Naive B cell (primary cell): ENCODE data around the gene NEK1. TPM values are rescaled to one million over a fixed set of nuclear protein-coding genes. Genes with fewer than 3 reads are reported as not detected.
"Not testable (repeated sequence)": the region's sequence is repeated elsewhere in the genome, so short reads cannot be mapped to it uniquely, and the experiment has no call there.

Experiments
- ATAC-seq, 2 donors: fragments of 150-1000 bp; cut with Tn5 transposase; 2 replicates each; pipeline ENCODE4 v1.10.0; 2021; ENCODE audit warnings: low read depth in 2 of 2, mild to moderate bottlenecking in 2 of 2, moderate library complexity in 2 of 2
- DNase-seq: peaks from one replicate; pipeline ENCODE4 v3.0.0; 2022
- H3K27ac Mint-ChIP-seq, 6 donors: one replicate each; pipeline ENCODE4 v1.8.0; 2020 to 2022; ENCODE audit warnings: mild to moderate bottlenecking in 6 of 6, mixed read lengths in 6 of 6, moderate library complexity in 5 of 6, inconsistent platforms in 2 of 6
- H3K27me3 Mint-ChIP-seq, 3 donors: one replicate each; pipeline ENCODE4 v1.8.0; 2021 to 2022; ENCODE audit warnings: mixed read lengths in 3 of 3, mild to moderate bottlenecking in 1 of 3
- H3K36me3 Mint-ChIP-seq, 2 donors: one replicate each; pipeline ENCODE4 v1.8.0; 2020 to 2022; ENCODE audit warnings: mixed read lengths in 2 of 2, inconsistent platforms in 1 of 2, mild to moderate bottlenecking in 1 of 2
- H3K4me1 Mint-ChIP-seq, 3 donors: one replicate each; pipeline ENCODE4 v1.8.0; 2020 to 2022; ENCODE audit warnings: mixed read lengths in 3 of 3, inconsistent platforms in 1 of 3, mild to moderate bottlenecking in 1 of 3, moderate library complexity in 1 of 3
- H3K4me3 Mint-ChIP-seq, 8 donors: one replicate each; pipeline ENCODE4 v1.8.0; 2020 to 2022; ENCODE audit warnings: mild to moderate bottlenecking in 8 of 8, mixed read lengths in 8 of 8, moderate library complexity in 8 of 8, inconsistent platforms in 2 of 8
- H3K9me3 Mint-ChIP-seq, 7 donors: one replicate each; pipeline ENCODE4 v1.8.0; 2020 to 2022; ENCODE audit warnings: mixed read lengths in 7 of 7, mild to moderate bottlenecking in 5 of 7, inconsistent platforms in 2 of 7, moderate library complexity in 1 of 7
- polyA plus RNA-seq, 6 donors: library from polyadenylated mRNA; unstranded; fragments of 300-500 nt; fragmentation: Illumina TruSeq; gene quantifications; one replicate each; pipeline ENCODE4 v1.2.3, GENCODE V29; 2021; ENCODE audit warnings: low read depth in 6 of 6

NEK1 gene
- polyA plus RNA-seq, 6 donors from 2014 or later: 10.0 to 15.4 (median 13.0) TPM

DNA sequence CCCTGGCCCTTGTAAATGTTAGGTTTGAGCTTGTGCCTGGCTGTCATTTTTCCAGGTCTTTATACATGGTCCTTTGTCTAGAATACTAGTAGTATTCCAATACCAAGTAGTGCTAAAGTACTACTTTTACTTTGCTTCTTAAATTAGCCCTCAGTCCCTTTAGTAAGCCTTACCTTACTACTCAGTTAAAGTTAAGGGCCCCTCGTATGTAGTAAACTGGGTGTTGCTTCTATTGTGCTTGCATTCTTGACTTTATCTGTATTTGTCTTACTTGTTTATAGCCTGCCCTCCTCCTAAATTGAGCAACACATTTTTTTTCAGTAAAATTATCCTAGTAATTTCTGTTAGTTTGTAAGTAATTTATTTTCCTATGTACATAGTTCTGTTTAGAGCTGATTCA, 33.2 kb upstream of the NEK1 start:
- DNase-seq: no peak
- peaks cover 0 to 11% of the 10 kb centered on the region in 2 donors for H3K36me3 Mint-ChIP-seq
- no peaks in the 10 kb centered on the region for H3K9me3 Mint-ChIP-seq
- H3K27ac Mint-ChIP-seq: peak overlapping the region in 1 of 6 donors; percentile 28
- peaks cover 0 to 5% (median 3%) of the 10 kb centered on the region in 3 donors for H3K4me1 Mint-ChIP-seq
- no peak overlapping the region for H3K4me3 Mint-ChIP-seq
- ATAC-seq: no peak
- H3K27me3 Mint-ChIP-seq: no peaks in the 10 kb centered on the region

DNA sequence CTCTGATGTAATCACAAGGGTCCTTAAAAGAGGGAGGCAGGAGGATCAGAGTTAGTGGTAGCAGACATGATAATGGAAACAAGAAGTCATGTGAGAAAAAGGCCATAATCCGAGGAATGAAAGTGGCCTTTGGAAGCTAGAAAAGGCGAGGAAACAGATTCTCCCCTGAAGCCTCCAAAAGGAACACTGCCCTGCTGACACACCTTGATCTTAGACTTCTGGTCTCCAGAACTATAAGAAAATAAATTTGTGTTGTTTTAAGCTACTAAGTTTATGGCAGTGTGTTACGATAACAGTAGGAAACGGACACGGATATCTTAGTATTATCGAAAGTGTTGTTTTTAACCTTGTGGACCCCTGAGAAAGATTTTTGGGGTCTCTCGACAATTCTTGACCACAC, 32.4 kb upstream of the NEK1 start:
- ATAC-seq: no peak
- no peaks in the 10 kb centered on the region for H3K9me3 Mint-ChIP-seq
- peak overlapping the region in 1 of 6 donors; percentile 83 for H3K27ac Mint-ChIP-seq
- no peak for DNase-seq
- no peaks in the 10 kb centered on the region for H3K27me3 Mint-ChIP-seq
- peaks cover 0 to 17% of the 10 kb centered on the region in 2 donors for H3K36me3 Mint-ChIP-seq
- H3K4me3 Mint-ChIP-seq: no peak overlapping the region
- H3K4me1 Mint-ChIP-seq: peaks cover 0 to 5% (median 2%) of the 10 kb centered on the region in 3 donors

DNA sequence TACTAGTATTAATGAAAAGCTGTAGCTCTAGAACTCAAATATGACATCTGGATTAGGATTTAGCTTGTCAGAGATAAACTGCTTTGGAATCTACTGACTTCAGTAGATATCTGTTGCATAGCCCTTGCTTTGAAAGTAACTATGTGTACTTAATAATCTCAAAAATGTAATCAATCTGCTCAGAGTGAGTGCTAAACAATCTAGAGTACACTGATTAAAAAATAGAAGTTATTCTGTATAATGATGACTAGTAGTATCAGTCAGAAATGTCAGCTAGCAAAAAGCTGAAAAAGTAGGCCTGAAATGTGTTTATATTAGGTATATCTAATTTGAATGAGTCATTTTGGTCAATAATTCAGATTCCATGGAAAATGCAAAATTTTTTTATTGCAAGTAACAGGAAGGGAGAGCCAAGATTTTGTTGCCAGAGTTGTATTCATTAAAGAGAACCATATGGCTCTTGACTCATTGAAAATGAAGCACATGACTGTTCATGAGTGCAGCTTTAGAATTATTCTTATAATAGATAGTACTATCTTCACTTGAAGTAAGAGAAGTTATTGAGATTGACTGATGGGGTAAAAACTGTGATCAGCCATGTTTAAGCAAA, 28.0 kb upstream of the NEK1 start:
- Mint-ChIP-seq H3K27me3 (no peaks in the 10 kb centered on the region), H3K4me3 (no peak overlapping the region), H3K9me3 (no peaks in the 10 kb centered on the region), H3K36me3 (peaks cover 17 to 33% of the 10 kb centered on the region in 2 donors), H3K4me1 (peaks cover 0 to 4% (median 0%) of the 10 kb centered on the region in 3 donors), H3K27ac (no peak overlapping the region)
- DNase-seq (no peak), ATAC-seq (no peak)

DNA sequence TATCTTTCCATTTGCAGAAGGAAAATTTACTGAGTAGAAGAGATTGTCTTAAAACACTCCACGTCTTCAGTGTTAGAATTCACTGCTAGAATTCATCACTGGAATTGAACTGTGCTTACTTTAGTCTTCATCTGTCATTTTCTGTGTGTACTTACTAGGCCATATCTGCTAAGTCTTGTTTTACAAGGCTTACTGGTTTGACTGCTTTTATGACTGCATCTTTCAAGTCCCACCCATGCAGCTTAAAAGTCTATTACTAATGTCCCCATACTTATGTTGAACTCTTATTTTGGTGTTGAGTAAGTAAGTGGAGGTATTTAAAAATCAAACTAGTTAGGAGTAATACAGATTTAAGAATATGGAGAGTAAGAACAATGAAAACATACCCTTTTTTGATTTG, 22.6 kb upstream of the NEK1 start:
- Mint-ChIP-seq H3K4me3 (no peak overlapping the region), H3K9me3 (no peaks in the 10 kb centered on the region), H3K27ac (peak overlapping the region in 1 of 6 donors; percentile 67), H3K27me3 (no peaks in the 10 kb centered on the region), H3K4me1 (peaks cover 4 to 14% (median 10%) of the 10 kb centered on the region in 3 donors), H3K36me3 (peaks cover 17 to 18% of the 10 kb centered on the region in 2 donors)
- DNase-seq (no peak), ATAC-seq (no peak)

DNA sequence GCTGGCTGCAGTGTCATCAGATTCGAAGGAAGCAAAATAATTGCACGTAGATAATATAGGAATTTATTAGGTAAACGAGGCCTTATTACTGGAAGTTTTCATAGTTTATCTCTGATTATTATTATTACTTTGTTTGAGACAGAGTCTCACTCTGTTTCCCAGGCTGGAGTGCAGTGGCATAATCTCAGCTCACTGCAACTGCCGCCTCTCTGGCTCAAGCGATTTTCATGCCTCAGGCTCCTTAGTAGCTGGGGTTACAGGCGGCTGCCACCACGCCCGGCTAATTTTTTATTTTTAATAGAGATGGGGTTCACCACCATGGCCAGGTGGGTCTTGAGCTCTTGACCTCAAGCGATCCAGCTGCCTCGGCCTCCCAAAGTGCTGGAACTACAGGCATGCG, 20.5 kb upstream of the NEK1 start:
- no peak overlapping the region for H3K27ac Mint-ChIP-seq
- H3K36me3 Mint-ChIP-seq: peaks cover 9 to 10% of the 10 kb centered on the region in 2 donors
- no peaks in the 10 kb centered on the region for H3K27me3 Mint-ChIP-seq
- ATAC-seq (no peak), DNase-seq (no peak)
- H3K4me3 Mint-ChIP-seq: no peak overlapping the region
- H3K9me3 Mint-ChIP-seq: no peaks in the 10 kb centered on the region
- H3K4me1 Mint-ChIP-seq: peaks cover 14 to 15% (median 14%) of the 10 kb centered on the region in 3 donors

- Mint-ChIP-seq H3K27me3 (no peaks in the 10 kb centered on the region), H3K36me3 (peaks cover 0 to 4% of the 10 kb centered on the region in 2 donors), H3K4me1 (peaks cover 26 to 37% (median 31%) of the 10 kb centered on the region in 3 donors), H3K9me3 (no peaks in the 10 kb centered on the region), H3K27ac (peak overlapping the region in 2 of 6 donors; percentile 28 to 45), H3K4me3 (peak overlapping the region in 1 of 8 donors; percentile 29)
- no peak for ATAC-seq
- no peak for DNase-seq
Measured at GRCh38 chr4:169630069-169630468, 17.7 kb upstream of the NEK1 start.

- no peak for ATAC-seq
- no peaks in the 10 kb centered on the region for H3K9me3 Mint-ChIP-seq
- H3K4me3 Mint-ChIP-seq: no peak overlapping the region
- no peaks in the 10 kb centered on the region for H3K27me3 Mint-ChIP-seq
- DNase-seq: no peak
- H3K27ac Mint-ChIP-seq: peak overlapping the region in 2 of 6 donors; percentile 5 to 84
- H3K4me1 Mint-ChIP-seq: peaks cover 25 to 42% (median 33%) of the 10 kb centered on the region in 3 donors
- H3K36me3 Mint-ChIP-seq: peaks cover 0 to 7% of the 10 kb centered on the region in 2 donors
Measured at GRCh38 chr4:169628579-169628978, 16.2 kb upstream of the NEK1 start.

DNA sequence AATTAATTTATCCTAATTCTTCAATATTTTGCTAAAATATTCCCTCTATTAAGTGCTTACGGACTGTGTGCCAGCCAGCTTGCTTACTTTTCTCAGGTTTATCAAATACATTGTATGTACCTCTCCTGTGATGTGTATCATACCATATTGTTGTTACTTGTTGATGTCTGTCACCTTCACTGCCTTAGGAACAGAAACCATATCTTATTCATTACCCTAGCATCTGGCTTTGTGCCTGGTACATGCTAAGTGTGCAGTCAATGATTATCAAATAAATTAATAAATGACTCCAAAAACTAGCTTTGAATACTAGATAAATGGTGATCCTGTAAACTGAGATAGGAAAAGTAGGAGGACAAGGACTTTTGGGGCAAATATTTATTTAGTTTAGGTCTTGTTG, 14.9 kb upstream of the NEK1 start:
- Mint-ChIP-seq H3K27me3 (no peaks in the 10 kb centered on the region), H3K9me3 (no peaks in the 10 kb centered on the region), H3K27ac (peak overlapping the region in 1 of 6 donors; percentile 42), H3K36me3 (peaks cover 0 to 7% of the 10 kb centered on the region in 2 donors), H3K4me3 (no peak overlapping the region), H3K4me1 (peaks cover 25 to 52% (median 40%) of the 10 kb centered on the region in 3 donors)
- no peak for DNase-seq
- no peak for ATAC-seq

GRCh38 chr4:169626331-169627282, 14.2 kb upstream of the NEK1 start:
- Mint-ChIP-seq H3K27ac (peak overlapping the region in 4 of 6 donors; percentile 30 to 82 (median 56)), H3K9me3 (no peaks in the 10 kb centered on the region), H3K4me3 (no peak overlapping the region), H3K27me3 (no peaks in the 10 kb centered on the region), H3K36me3 (peaks cover 0 to 7% of the 10 kb centered on the region in 2 donors), H3K4me1 (peaks cover 26 to 52% (median 42%) of the 10 kb centered on the region in 3 donors)
- ATAC-seq (no peak), DNase-seq (no peak)

- H3K4me1 Mint-ChIP-seq: peaks cover 26 to 52% (median 48%) of the 10 kb centered on the region in 3 donors
- no peak overlapping the region for H3K4me3 Mint-ChIP-seq
- DNase-seq (no peak), ATAC-seq (no peak)
- peak overlapping the region in 3 of 6 donors; percentile 42 to 70 (median 59) for H3K27ac Mint-ChIP-seq
- H3K27me3 Mint-ChIP-seq: no peaks in the 10 kb centered on the region
- peaks cover 0 to 7% of the 10 kb centered on the region in 2 donors for H3K36me3 Mint-ChIP-seq
- no peaks in the 10 kb centered on the region for H3K9me3 Mint-ChIP-seq
Measured at GRCh38 chr4:169625886-169626285, 13.5 kb upstream of the NEK1 start.

DNA sequence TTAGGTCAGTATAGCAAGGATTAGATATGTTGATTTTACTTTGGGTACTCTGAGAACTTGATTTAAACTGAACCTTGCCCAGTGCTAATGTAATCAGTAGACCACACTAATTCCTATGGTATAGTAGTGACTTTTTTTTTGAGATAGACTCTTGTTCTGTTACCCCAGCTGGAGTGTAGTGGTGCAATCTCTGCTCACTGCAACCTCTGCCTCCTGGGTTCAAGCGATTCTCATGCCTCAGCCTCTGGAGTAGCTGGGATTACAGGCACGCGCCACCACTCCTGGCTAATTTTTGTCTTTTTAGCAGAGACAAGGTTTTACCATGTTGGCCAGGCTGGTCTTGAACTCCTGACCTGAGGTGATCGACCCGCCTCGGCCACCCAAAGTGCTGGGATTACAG, 11.6 kb upstream of the NEK1 start:
- not testable (repeated sequence) for ATAC-seq

GRCh38 chr4:169622566-169622965, 10.2 kb upstream of the NEK1 start:
- peak overlapping the region in 5 of 8 donors; percentile 3 to 95 (median 81) for H3K4me3 Mint-ChIP-seq
- H3K27me3 Mint-ChIP-seq: no peaks in the 10 kb centered on the region
- DNase-seq (no peak), ATAC-seq (no peak)
- peaks cover 0 to 7% of the 10 kb centered on the region in 2 donors for H3K36me3 Mint-ChIP-seq
- H3K27ac Mint-ChIP-seq: peak overlapping the region in 5 of 6 donors; percentile 5 to 100 (median 81)
- H3K4me1 Mint-ChIP-seq: peaks cover 33 to 66% (median 53%) of the 10 kb centered on the region in 3 donors
- H3K9me3 Mint-ChIP-seq: no peaks in the 10 kb centered on the region

More for the DNA sequence above, 11.6 kb upstream of the NEK1 start:
- Mint-ChIP-seq H3K4me1 (peaks cover 29 to 62% (median 50%) of the 10 kb centered on the region in 3 donors), H3K27ac (peak overlapping the region in 1 of 6 donors; percentile 100), H3K4me3 (peak overlapping the region in 1 of 8 donors; percentile 20)
- H3K27me3 Mint-ChIP-seq, DNase-seq, H3K9me3 Mint-ChIP-seq, H3K36me3 Mint-ChIP-seq: not testable (repeated sequence)

DNA sequence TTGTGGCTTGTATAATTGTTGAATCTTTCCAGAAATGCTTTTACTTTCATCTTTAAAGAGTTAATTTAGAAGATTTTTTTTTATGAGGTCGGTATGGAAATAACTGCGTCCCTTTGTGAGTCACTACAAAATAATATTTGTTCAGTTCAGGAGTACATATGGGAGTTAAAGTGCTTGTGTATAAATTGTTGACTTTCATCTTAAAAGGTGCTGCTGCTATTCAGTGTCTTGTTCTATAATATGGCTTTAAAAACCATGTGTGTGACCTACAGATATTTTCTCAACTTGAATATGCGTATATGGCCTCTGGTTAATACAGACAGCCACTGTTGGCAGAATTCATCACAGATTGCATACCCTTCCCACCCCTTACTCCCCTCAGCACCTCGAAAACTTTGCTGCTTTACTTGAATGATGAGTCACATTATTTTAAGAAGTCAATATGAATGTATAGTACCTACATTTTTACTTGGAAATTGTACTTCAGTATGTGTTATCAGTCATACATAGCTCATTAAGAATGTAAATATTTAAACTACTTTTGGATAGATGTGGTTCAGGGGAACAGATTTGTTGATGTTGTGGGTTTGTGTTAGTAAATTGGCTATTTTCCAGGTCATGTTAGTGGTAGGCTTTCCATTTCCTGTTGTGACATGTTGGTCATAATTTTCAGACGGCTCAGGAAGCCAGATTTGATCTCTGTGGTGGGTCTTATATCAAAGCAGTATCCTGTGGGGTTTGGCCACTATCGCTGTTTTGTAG, 9.5 kb upstream of the NEK1 start:
- peak overlapping the region; percentile 48 to 100 (median 87) for H3K4me3 Mint-ChIP-seq
- peaks cover 0 to 7% of the 10 kb centered on the region in 2 donors for H3K36me3 Mint-ChIP-seq
- no peaks in the 10 kb centered on the region for H3K27me3 Mint-ChIP-seq
- H3K4me1 Mint-ChIP-seq: peaks cover 30 to 61% (median 51%) of the 10 kb centered on the region in 3 donors
- peak; percentile 28 for DNase-seq
- H3K9me3 Mint-ChIP-seq: no peaks in the 10 kb centered on the region
- no peak for ATAC-seq
- H3K27ac Mint-ChIP-seq: peak overlapping the region; percentile 24 to 100 (median 86)
